ENCODE data around the gene CMTM8.

Gene CMTM8

DNA sequence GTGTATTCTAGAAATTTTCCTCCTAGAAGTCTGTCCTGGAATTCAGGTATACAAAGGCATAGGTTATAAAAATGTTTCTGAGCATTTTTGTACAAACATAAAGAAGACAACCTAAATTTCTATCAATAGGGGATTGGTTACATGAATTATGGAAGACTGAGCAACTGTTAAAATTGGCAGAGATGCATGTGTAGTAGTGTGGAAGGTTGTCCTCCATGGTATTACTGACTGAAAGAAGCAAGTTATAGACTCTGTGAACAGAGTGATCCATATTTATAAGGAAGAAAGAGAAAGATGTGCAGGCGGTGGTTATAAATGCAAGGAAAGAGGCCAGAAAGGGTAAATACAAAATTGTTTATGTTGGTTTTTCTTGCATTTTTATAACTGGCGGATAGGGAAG lies 114.9 kb downstream of the CMTM8 start:
- TF ChIP-seq, protein P1, sequence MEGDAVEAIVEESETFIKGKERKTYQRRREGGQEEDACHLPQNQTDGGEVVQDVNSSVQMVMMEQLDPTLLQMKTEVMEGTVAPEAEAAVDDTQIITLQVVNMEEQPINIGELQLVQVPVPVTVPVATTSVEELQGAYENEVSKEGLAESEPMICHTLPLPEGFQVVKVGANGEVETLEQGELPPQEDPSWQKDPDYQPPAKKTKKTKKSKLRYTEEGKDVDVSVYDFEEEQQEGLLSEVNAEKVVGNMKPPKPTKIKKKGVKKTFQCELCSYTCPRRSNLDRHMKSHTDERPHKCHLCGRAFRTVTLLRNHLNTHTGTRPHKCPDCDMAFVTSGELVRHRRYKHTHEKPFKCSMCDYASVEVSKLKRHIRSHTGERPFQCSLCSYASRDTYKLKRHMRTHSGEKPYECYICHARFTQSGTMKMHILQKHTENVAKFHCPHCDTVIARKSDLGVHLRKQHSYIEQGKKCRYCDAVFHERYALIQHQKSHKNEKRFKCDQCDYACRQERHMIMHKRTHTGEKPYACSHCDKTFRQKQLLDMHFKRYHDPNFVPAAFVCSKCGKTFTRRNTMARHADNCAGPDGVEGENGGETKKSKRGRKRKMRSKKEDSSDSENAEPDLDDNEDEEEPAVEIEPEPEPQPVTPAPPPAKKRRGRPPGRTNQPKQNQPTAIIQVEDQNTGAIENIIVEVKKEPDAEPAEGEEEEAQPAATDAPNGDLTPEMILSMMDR (IDR thresholded peaks at IDR 0.05; ENCODE audit: low read depth, low read length, poor library complexity, severe bottlenecking): no peak
- no peak for TF ChIP-seq EZH2phosphoT487 (IDR thresholded peaks at IDR 0.05; ENCODE audit: borderline replicate concordance, low read length)
- Histone ChIP-seq H3K27ac (ENCODE audit: low read depth, low read length) (no peak overlapping the region), H3K36me3 (ENCODE audit: control insufficient read depth, low read length) (no peaks in the 10 kb centered on the region), H3K4me1 (ENCODE audit: control insufficient read depth, low read length) (no peaks in the 10 kb centered on the region), H3K9me2 (replicated peaks; ENCODE audit: control insufficient read depth, low read length) (no peaks in the 10 kb centered on the region), H3K79me2 (ENCODE audit: control insufficient read depth, low read length) (no peaks in the 10 kb centered on the region), H3F3A (ENCODE audit: control insufficient read depth, insufficient read depth) (no peaks in the 10 kb centered on the region), H3K4me2 (ENCODE audit: low read length) (no peak overlapping the region), H3K9me3 (ENCODE audit: control insufficient read depth, insufficient read depth, low read length) (no peaks in the 10 kb centered on the region), H4K20me1 (ENCODE audit: control insufficient read depth, insufficient read depth, low read depth, low read length) (no peaks in the 10 kb centered on the region), H3K27me3 (ENCODE audit: control insufficient read depth, low read length) (peaks cover 14% of the 10 kb centered on the region), H3K4me3 (ENCODE audit: low read length) (no peak overlapping the region)

DNA sequence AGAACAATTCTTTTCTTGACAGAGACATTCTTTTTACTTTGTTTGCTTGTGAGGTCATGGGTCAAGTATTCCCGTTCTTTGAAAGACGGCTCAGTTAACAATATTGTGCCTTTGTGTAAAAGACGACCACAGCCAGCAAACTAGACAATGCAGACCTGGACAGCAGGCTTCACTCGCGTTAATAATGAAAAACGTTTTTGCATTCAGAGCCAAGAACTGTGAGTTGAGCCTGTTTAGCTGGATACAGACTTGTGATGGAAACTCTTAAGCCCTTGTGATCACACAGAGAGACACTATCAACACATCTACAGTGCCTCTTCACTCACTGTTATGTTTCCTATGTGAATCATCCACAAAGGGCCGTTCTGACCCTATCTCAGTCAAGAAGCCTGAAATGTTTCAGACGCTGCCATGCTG lies 115.9 kb downstream of the CMTM8 start:
- no peaks in the 10 kb centered on the region for H3K4me1 ChIP-seq (ENCODE audit: control insufficient read depth, low read length)
- H3K36me3 ChIP-seq (ENCODE audit: control insufficient read depth, low read length): no peaks in the 10 kb centered on the region
- TF ChIP-seq EZH2phosphoT487 (IDR thresholded peaks at IDR 0.05; ENCODE audit: borderline replicate concordance, low read length): no peak
- TF ChIP-seq, protein P1 (IDR thresholded peaks at IDR 0.05; ENCODE audit: low read depth, low read length, poor library complexity, severe bottlenecking): no peak
- no peak overlapping the region for H3K4me2 ChIP-seq (ENCODE audit: low read length)
- H3K4me3 ChIP-seq (ENCODE audit: low read length): no peak overlapping the region
- H3K27me3 ChIP-seq (ENCODE audit: control insufficient read depth, low read length): peaks cover 16% of the 10 kb centered on the region
- H4K20me1 ChIP-seq (ENCODE audit: control insufficient read depth, insufficient read depth, low read depth, low read length): no peaks in the 10 kb centered on the region
- no peaks in the 10 kb centered on the region for H3K9me3 ChIP-seq (ENCODE audit: control insufficient read depth, insufficient read depth, low read length)
- no peak overlapping the region for H3K27ac ChIP-seq (ENCODE audit: low read depth, low read length)
- no peaks in the 10 kb centered on the region for H3F3A ChIP-seq (ENCODE audit: control insufficient read depth, insufficient read depth)
- H3K79me2 ChIP-seq (ENCODE audit: control insufficient read depth, low read length): no peaks in the 10 kb centered on the region
- no peaks in the 10 kb centered on the region for H3K9me2 ChIP-seq (replicated peaks; ENCODE audit: control insufficient read depth, low read length)

DNA sequence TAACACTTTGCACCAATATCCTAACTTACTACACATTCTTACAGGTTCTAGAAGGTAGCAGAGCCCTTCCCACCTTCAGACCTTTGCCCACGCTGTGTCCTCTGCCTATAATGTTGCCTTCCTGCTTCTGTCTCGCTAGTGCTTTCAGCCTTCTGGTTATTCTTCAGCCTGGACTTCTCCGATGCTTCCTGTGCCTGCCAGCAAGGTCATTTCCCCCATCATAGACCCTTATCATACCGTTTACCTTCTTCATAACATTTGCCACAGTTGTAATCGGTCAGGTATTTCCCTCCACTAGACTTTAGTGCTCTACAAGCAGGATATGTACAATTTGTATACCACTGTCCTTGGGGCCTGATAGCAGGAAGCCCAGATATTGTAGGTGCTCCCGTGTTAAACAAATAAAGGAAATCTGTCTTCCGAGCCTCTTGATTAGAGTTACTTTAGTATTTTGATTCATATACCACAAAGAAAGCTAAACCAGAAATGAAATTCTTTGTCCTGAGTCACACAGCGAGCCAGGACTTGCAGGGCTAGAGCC lies 117.3 kb downstream of the CMTM8 start:
- no peak overlapping the region for H3K27ac ChIP-seq (ENCODE audit: low read depth, low read length)
- H3F3A ChIP-seq (ENCODE audit: control insufficient read depth, insufficient read depth): no peaks in the 10 kb centered on the region
- no peaks in the 10 kb centered on the region for H3K9me3 ChIP-seq (ENCODE audit: control insufficient read depth, insufficient read depth, low read length)
- no peak overlapping the region for H3K4me2 ChIP-seq (ENCODE audit: low read length)
- H3K4me1 ChIP-seq (ENCODE audit: control insufficient read depth, low read length): no peaks in the 10 kb centered on the region
- no peak overlapping the region for H3K4me3 ChIP-seq (ENCODE audit: low read length)
- H3K27me3 ChIP-seq (ENCODE audit: control insufficient read depth, low read length): peaks cover 19% of the 10 kb centered on the region
- H3K9me2 ChIP-seq (replicated peaks; ENCODE audit: control insufficient read depth, low read length): no peaks in the 10 kb centered on the region
- no peaks in the 10 kb centered on the region for H3K36me3 ChIP-seq (ENCODE audit: control insufficient read depth, low read length)
- TF ChIP-seq EZH2phosphoT487 (IDR thresholded peaks at IDR 0.05; ENCODE audit: borderline replicate concordance, low read length): no peak
- TF ChIP-seq, protein P1 (IDR thresholded peaks at IDR 0.05; ENCODE audit: low read depth, low read length, poor library complexity, severe bottlenecking): no peak
- no peaks in the 10 kb centered on the region for H3K79me2 ChIP-seq (ENCODE audit: control insufficient read depth, low read length)
- H4K20me1 ChIP-seq (ENCODE audit: control insufficient read depth, insufficient read depth, low read depth, low read length): no peaks in the 10 kb centered on the region
